ENCODE measurements around the gene STIM1. TPM values are rescaled to one million over a fixed set of nuclear protein-coding genes. Genes with fewer than 3 reads are reported as not detected.

Gene STIM1
- total RNA-seq, 1 experiment from 2014 or later = 93.6 TPM

DNA sequence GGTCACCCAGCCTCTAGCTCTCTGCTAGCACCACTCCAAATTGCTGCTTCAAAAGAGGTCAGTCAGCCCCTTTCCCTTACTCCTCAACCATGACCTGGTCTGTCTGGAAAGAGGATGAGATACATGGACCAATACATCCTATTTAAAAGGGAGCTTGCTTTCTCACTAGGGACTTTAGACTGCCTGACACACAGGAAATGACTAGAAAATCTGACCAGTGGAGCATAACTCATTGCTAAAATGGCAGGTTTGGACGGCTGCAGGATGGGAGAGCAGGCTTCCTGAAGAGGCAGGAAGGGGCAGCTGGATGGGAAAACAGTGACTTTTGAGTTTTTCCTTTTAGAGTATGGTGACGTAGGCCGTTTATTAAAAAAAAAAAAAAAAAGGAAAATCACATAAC is 25.3 kb downstream of the STIM1 start:
- POLR2A ChIA-PET = no interaction called here

DNA sequence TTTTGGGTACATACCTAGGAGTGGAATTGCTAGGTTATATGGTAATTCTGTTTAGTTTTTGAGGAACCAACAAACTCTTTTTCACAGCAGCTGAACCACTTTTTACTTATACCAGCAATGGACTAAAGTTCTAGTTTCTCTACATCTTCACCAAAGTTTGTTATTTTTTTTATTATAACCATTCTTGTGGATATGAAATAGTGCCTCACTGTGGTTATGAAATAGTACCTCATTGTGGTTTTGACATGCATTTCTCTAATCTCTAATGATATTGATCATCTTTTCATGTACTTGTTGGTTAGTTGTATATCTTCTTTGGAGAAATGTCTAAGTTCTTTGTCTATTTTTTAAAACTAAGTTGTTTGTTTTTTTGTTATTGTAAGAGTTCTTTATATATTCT is 27.2 kb downstream of the STIM1 start:
- Histone ChIP-seq H3K4me1 (ENCODE audit: control insufficient read depth, insufficient read depth, low read length) (peaks cover 28% of the 10 kb centered on the region), H3K4me3 (ENCODE audit: low read depth in 2 of 2, low read length in 2 of 2) (no peak overlapping the region), H3K36me3 (ENCODE audit: control insufficient read depth, insufficient read depth, low read length) (no peaks in the 10 kb centered on the region), H3K27ac (ENCODE audit: low read length) (no peak overlapping the region), H3K9me3 (ENCODE audit: control insufficient read depth, insufficient read depth, low read depth, low read length) (no peaks in the 10 kb centered on the region), H3K27me3 (ENCODE audit: control insufficient read depth, insufficient read depth, low read length) (no peaks in the 10 kb centered on the region)
- in situ Hi-C loops (cut with HindIII; ENCODE audit: low pct_unique_long_range_greater_than_20kb, low sequenced_read_pairs) = no loop called here
- ATAC-seq (no peak), DNase-seq (ENCODE audit: low read depth, low spot score) (no peak)
- intact Hi-C loops (cut with micrococcal nuclease; ENCODE audit: unreplicated experiment) = no loop called here
- CTCF ChIA-PET = no interaction called here
- BruUV-seq (replicated peaks) = no TSS peak
- TF ChIP-seq POLR2AphosphoS5 (IDR thresholded peaks at IDR 0.05; ENCODE audit: low read depth, low read length) = no peak
- TF ChIP-seq, protein P1, sequence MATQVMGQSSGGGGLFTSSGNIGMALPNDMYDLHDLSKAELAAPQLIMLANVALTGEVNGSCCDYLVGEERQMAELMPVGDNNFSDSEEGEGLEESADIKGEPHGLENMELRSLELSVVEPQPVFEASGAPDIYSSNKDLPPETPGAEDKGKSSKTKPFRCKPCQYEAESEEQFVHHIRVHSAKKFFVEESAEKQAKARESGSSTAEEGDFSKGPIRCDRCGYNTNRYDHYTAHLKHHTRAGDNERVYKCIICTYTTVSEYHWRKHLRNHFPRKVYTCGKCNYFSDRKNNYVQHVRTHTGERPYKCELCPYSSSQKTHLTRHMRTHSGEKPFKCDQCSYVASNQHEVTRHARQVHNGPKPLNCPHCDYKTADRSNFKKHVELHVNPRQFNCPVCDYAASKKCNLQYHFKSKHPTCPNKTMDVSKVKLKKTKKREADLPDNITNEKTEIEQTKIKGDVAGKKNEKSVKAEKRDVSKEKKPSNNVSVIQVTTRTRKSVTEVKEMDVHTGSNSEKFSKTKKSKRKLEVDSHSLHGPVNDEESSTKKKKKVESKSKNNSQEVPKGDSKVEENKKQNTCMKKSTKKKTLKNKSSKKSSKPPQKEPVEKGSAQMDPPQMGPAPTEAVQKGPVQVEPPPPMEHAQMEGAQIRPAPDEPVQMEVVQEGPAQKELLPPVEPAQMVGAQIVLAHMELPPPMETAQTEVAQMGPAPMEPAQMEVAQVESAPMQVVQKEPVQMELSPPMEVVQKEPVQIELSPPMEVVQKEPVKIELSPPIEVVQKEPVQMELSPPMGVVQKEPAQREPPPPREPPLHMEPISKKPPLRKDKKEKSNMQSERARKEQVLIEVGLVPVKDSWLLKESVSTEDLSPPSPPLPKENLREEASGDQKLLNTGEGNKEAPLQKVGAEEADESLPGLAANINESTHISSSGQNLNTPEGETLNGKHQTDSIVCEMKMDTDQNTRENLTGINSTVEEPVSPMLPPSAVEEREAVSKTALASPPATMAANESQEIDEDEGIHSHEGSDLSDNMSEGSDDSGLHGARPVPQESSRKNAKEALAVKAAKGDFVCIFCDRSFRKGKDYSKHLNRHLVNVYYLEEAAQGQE (IDR thresholded peaks at IDR 0.05; ENCODE audit: insufficient read depth in 1 of 2, low read depth in 2 of 2, low read length in 1 of 2) = no peak
- no peak for TF ChIP-seq SIN3A (IDR thresholded peaks at IDR 0.05; ENCODE audit: borderline replicate concordance, insufficient read depth, low read depth, low read length)
- no peak for TF ChIP-seq TCF7L2 (IDR thresholded peaks at IDR 0.05; ENCODE audit: low read depth, low read length)
- TF ChIP-seq, protein P2, sequence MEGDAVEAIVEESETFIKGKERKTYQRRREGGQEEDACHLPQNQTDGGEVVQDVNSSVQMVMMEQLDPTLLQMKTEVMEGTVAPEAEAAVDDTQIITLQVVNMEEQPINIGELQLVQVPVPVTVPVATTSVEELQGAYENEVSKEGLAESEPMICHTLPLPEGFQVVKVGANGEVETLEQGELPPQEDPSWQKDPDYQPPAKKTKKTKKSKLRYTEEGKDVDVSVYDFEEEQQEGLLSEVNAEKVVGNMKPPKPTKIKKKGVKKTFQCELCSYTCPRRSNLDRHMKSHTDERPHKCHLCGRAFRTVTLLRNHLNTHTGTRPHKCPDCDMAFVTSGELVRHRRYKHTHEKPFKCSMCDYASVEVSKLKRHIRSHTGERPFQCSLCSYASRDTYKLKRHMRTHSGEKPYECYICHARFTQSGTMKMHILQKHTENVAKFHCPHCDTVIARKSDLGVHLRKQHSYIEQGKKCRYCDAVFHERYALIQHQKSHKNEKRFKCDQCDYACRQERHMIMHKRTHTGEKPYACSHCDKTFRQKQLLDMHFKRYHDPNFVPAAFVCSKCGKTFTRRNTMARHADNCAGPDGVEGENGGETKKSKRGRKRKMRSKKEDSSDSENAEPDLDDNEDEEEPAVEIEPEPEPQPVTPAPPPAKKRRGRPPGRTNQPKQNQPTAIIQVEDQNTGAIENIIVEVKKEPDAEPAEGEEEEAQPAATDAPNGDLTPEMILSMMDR (IDR thresholded peaks at IDR 0.05) = no peak
- POLR2A ChIA-PET = interaction anchor here (0.5 to 0.7 kb wide), 3 partner anchors 12 to 54 kb away, joined by 3 to 8 read pairs (median 3); no protein-coding TSS in a partner anchor

More for the DNA sequence above, 25.3 kb downstream of the STIM1 start:
- intact Hi-C loops (cut with micrococcal nuclease; ENCODE audit: unreplicated experiment) (no loop called here), in situ Hi-C loops (cut with HindIII; ENCODE audit: low pct_unique_long_range_greater_than_20kb, low sequenced_read_pairs) (no loop called here)
- BruUV-seq (replicated peaks) = no TSS peak
- TF ChIP-seq, protein P2 (IDR thresholded peaks at IDR 0.05) = no peak
- TF ChIP-seq, protein P1 (IDR thresholded peaks at IDR 0.05; ENCODE audit: insufficient read depth in 1 of 2, low read depth in 2 of 2, low read length in 1 of 2) = no peak
- TF ChIP-seq POLR2AphosphoS5 (IDR thresholded peaks at IDR 0.05; ENCODE audit: low read depth, low read length) (no peak), TCF7L2 (IDR thresholded peaks at IDR 0.05; ENCODE audit: low read depth, low read length) (no peak), SIN3A (IDR thresholded peaks at IDR 0.05; ENCODE audit: borderline replicate concordance, insufficient read depth, low read depth, low read length) (no peak)
- H3K36me3 ChIP-seq (ENCODE audit: control insufficient read depth, insufficient read depth, low read length) = no peaks in the 10 kb centered on the region
- H3K27me3 ChIP-seq (ENCODE audit: control insufficient read depth, insufficient read depth, low read length) = no peaks in the 10 kb centered on the region
- no peak overlapping the region for H3K4me3 ChIP-seq (ENCODE audit: low read depth in 2 of 2, low read length in 2 of 2)
- peak overlapping the region; percentile 11; the same call in 1 of the 2 replicates for H3K27ac ChIP-seq (ENCODE audit: low read length)
- H3K9me3 ChIP-seq (ENCODE audit: control insufficient read depth, insufficient read depth, low read depth, low read length) = no peaks in the 10 kb centered on the region
- CTCF ChIA-PET = interaction anchor here (0.5 kb wide), 1 partner anchor 65 kb away, joined by 3 read pairs; no protein-coding TSS in a partner anchor
- H3K4me1 ChIP-seq (ENCODE audit: control insufficient read depth, insufficient read depth, low read length) = peaks cover 39% of the 10 kb centered on the region
- no peak for DNase-seq (ENCODE audit: low read depth, low spot score)
- peak; percentile 67 for ATAC-seq

All from Panc1 (cell line).